H9 (cell line): ENCODE measurements around the gene CREG1. TPM values are rescaled to one million over a fixed set of nuclear protein-coding genes. Genes with fewer than 3 reads are reported as not detected.
"Not testable (repeated sequence)": the region's sequence is repeated elsewhere in the genome, so short reads cannot be mapped to it uniquely, and the experiment has no call there.

Source experiments
- DNase-seq: peaks from one replicate; pipeline ENCODE4 v3.0.0-alpha.2; 2017
- H2AFZ ChIP-seq: one replicate; pipeline ENCODE4 v1.6.1; 2013; ENCODE audit warnings: mild to moderate bottlenecking, low read length, control low read depth, moderate library complexity
- H2AK5ac ChIP-seq: 2 replicates; pipeline ENCODE4 v1.6.1; 2013; ENCODE audit warnings: low read length, control low read depth, mixed read lengths; ENCODE audit not compliant: insufficient read length
- H2BK120ac ChIP-seq: one replicate; pipeline ENCODE4 v1.6.1; 2013; ENCODE audit warnings: low read depth, mild to moderate bottlenecking, low read length, control low read depth, inconsistent platforms; ENCODE audit not compliant: poor library complexity, severe bottlenecking
- H2BK12ac ChIP-seq: 2 replicates; pipeline ENCODE4 v1.6.1; 2013; ENCODE audit warnings: low read length, control low read depth, mixed read lengths, low read depth; ENCODE audit not compliant: insufficient read length
- H2BK15ac ChIP-seq: 2 replicates; pipeline ENCODE4 v1.6.1; 2013; ENCODE audit warnings: low read depth, low read length, control low read depth
- H2BK20ac ChIP-seq: one replicate; pipeline ENCODE4 v1.6.1; 2013; ENCODE audit warnings: low read depth, mild to moderate bottlenecking, low read length, control low read depth, inconsistent platforms; ENCODE audit not compliant: poor library complexity, severe bottlenecking
- H2BK5ac ChIP-seq: 2 replicates; pipeline ENCODE4 v1.6.1; 2013; ENCODE audit warnings: low read length, control low read depth, mixed read lengths; ENCODE audit not compliant: insufficient read length
- H3K14ac ChIP-seq: 2 replicates; pipeline ENCODE4 v1.6.1; 2013; ENCODE audit warnings: low read length, control low read depth; ENCODE audit not compliant: insufficient read depth
- H3K18ac ChIP-seq: 2 replicates; pipeline ENCODE4 v1.6.1; 2013; ENCODE audit warnings: low read depth, mild to moderate bottlenecking, mixed read lengths, low read length, control low read depth; ENCODE audit not compliant: insufficient read length
- H3K23ac ChIP-seq: 2 replicates; pipeline ENCODE4 v1.6.1; 2013; ENCODE audit warnings: low read length, control low read depth, mixed read lengths, low read depth; ENCODE audit not compliant: insufficient read length
- H3K23me2 ChIP-seq: 2 replicates; pipeline ENCODE4 v1.6.1; 2013; ENCODE audit warnings: low read depth, mild to moderate bottlenecking, mixed read lengths, low read length, control low read depth; ENCODE audit not compliant: insufficient read length, poor library complexity, severe bottlenecking
- H3K27ac ChIP-seq: 2 replicates; pipeline ENCODE4 v1.5.1; 2013; ENCODE audit warnings: low read length, control low read depth, mixed read lengths, low read depth; ENCODE audit not compliant: insufficient read length
- H3K27me3 ChIP-seq: 2 replicates; pipeline ENCODE4 v1.6.1; 2013; ENCODE audit warnings: low read length, control low read depth, inconsistent platforms; ENCODE audit not compliant: insufficient read depth
- H3K4ac ChIP-seq: 2 replicates; pipeline ENCODE4 v1.6.1; 2013; ENCODE audit warnings: low read depth, mild to moderate bottlenecking, control low read depth, inconsistent platforms, low read length, moderate library complexity
- H3K4me1 ChIP-seq: 2 replicates; pipeline ENCODE4 v1.6.1; 2013; ENCODE audit warnings: low read length, control low read depth, inconsistent platforms; ENCODE audit not compliant: insufficient read depth
- H3K4me2 ChIP-seq: 2 replicates; pipeline ENCODE4 v1.6.1; 2013; ENCODE audit warnings: low read length, control low read depth, mixed read lengths; ENCODE audit not compliant: insufficient read length, insufficient read depth
- H3K56ac ChIP-seq: 2 replicates; pipeline ENCODE4 v1.6.1; 2013; ENCODE audit warnings: low read depth, mild to moderate bottlenecking, mixed read lengths, low read length, control low read depth; ENCODE audit not compliant: insufficient read length
- H3K79me1 ChIP-seq: 2 replicates; pipeline ENCODE4 v1.6.1; 2013; ENCODE audit warnings: low read depth, mild to moderate bottlenecking, moderate library complexity, low read length, control low read depth, inconsistent platforms; ENCODE audit not compliant: insufficient read depth, poor library complexity, severe bottlenecking
- H3K79me2 ChIP-seq: 2 replicates; pipeline ENCODE4 v1.6.1; 2013; ENCODE audit warnings: low read length, control low read depth, inconsistent platforms; ENCODE audit not compliant: insufficient read depth
- H3K9ac ChIP-seq: 2 replicates; pipeline ENCODE4 v1.6.1; 2013; ENCODE audit warnings: low read length, control low read depth, mixed read lengths; ENCODE audit not compliant: insufficient read length; ENCODE audit errors: extremely low read depth
- H3K9me3 ChIP-seq: one replicate; pipeline ENCODE4 v1.6.1; 2013; ENCODE audit warnings: low read depth, low read length, inconsistent platforms; ENCODE audit not compliant: control insufficient read depth
- H3T11ph ChIP-seq: one replicate; pipeline ENCODE4 v1.6.1; 2013; ENCODE audit warnings: mild to moderate bottlenecking, low read length, control low read depth, inconsistent platforms
- H4K20me1 ChIP-seq: one replicate; pipeline ENCODE4 v1.6.1; 2013; ENCODE audit not compliant: control insufficient read depth, insufficient read length, insufficient read depth
- H4K5ac ChIP-seq: 2 replicates; pipeline ENCODE4 v1.6.1; 2013; ENCODE audit warnings: low read depth, mild to moderate bottlenecking, mixed read lengths, low read length, control low read depth; ENCODE audit not compliant: insufficient read length
- H4K8ac ChIP-seq: replicated peaks from 2 replicates; pipeline ENCODE4 v1.6.1; 2013; ENCODE audit warnings: low read length, control low read depth, mixed read lengths, low read depth; ENCODE audit not compliant: insufficient read length
- H4K91ac ChIP-seq: 2 replicates; pipeline ENCODE4 v1.6.1; 2013; ENCODE audit warnings: low read depth, mild to moderate bottlenecking, moderate library complexity, mixed read lengths, low read length, control low read depth; ENCODE audit not compliant: insufficient read length
- H3K27ac Mint-ChIP-seq, 3 experiments: 2 replicates in 2 of 3; 3 replicates in 1 of 3; pipeline ENCODE4 v1.8.0; 2020 to 2021; ENCODE audit warnings: mixed read lengths in 3 of 3, mild to moderate bottlenecking in 1 of 3, moderate library complexity in 1 of 3
- H3K27me3 Mint-ChIP-seq: 2 replicates; pipeline ENCODE4 v1.8.0; 2021; ENCODE audit warnings: low read depth, mild to moderate bottlenecking, moderate library complexity, mixed read lengths
- H3K36me3 Mint-ChIP-seq, 3 experiments: 2 replicates in 2 of 3; 3 replicates in 1 of 3; pipeline ENCODE4 v1.8.0; 2020 to 2021; ENCODE audit warnings: low read depth in 3 of 3, mixed read lengths in 3 of 3; ENCODE audit not compliant: insufficient read depth in 1 of 3
- H3K4me1 Mint-ChIP-seq, 2 experiments: 2 replicates each; pipeline ENCODE4 v1.8.0; 2020; ENCODE audit warnings: mixed read lengths in 2 of 2
- H3K4me3 Mint-ChIP-seq, 2 experiments: 2 replicates in 1 of 2; 3 replicates in 1 of 2; pipeline ENCODE4 v1.8.0; 2020 to 2021; ENCODE audit warnings: mild to moderate bottlenecking in 2 of 2, mixed read lengths in 2 of 2, moderate library complexity in 1 of 2
- H3K9me3 Mint-ChIP-seq, 2 experiments: 2 replicates in 1 of 2; 3 replicates in 1 of 2; pipeline ENCODE4 v1.8.0; 2020; ENCODE audit warnings: mild to moderate bottlenecking in 2 of 2, mixed read lengths in 2 of 2, moderate library complexity in 1 of 2
- CTCF ChIP-seq: fragments of 200-600 bp; sonication (generic); conservative IDR thresholded peaks from 3 replicates; pipeline ENCODE4 v1.8.0; 2021; ENCODE audit warnings: antibody characterized with exemption, mild to moderate bottlenecking
- WGBS: extraction: QIAGEN DNeasy Blood & Tissue Kit; methylation state at CpG from one replicate; pipeline ENCODE4 v1.1.7; 2013; ENCODE audit warnings: missing lambda C conversion rate, low lambda C conversion rate, mixed read lengths; ENCODE audit not compliant: insufficient read length; ENCODE audit errors: extremely low coverage; 5-methylcytosine and 5-hydroxymethylcytosine counted together
- total RNA-seq: library from RNA; stranded (reverse); gene quantifications from 2 replicates; pipeline ENCODE4 v1.2.1, GENCODE V29; 2021

Gene CREG1
- total RNA-seq, 1 experiment from 2014 or later, result 19.8 TPM

GRCh38 chr1:167573035-167573434 is 19.5 kb upstream of the CREG1 start:
- Histone ChIP-seq H4K91ac (no peak overlapping the region), H4K5ac (no peak overlapping the region), H3K56ac (no peak overlapping the region), H3K79me1 (no peaks in the 10 kb centered on the region), H3K9ac (no peak overlapping the region), H2BK12ac (no peak overlapping the region), H3K79me2 (no peaks in the 10 kb centered on the region), H2BK15ac (no peak overlapping the region), H3K18ac (no peak overlapping the region), H3T11ph (no peak overlapping the region), H4K8ac (no peak overlapping the region), H3K9me3 (no peaks in the 10 kb centered on the region), H3K23me2 (no peaks in the 10 kb centered on the region), H3K23ac (no peak overlapping the region), H2BK20ac (no peak overlapping the region), H2AK5ac (no peak overlapping the region), H3K27me3 (no peaks in the 10 kb centered on the region), H3K14ac (no peak overlapping the region), H2AFZ (no peak overlapping the region), H3K4me2 (no peak overlapping the region), H3K4ac (no peak overlapping the region), H2BK5ac (no peak overlapping the region), H3K4me1 (no peaks in the 10 kb centered on the region), H3K27ac (no peak overlapping the region), H4K20me1 (no peaks in the 10 kb centered on the region), H2BK120ac (no peak overlapping the region)
- no peak for DNase-seq
- Mint-ChIP-seq H3K4me1 (no peaks in the 10 kb centered on the region), H3K27me3 (peaks cover 8% of the 10 kb centered on the region), H3K9me3 (peaks cover 5 to 15% of the 10 kb centered on the region in 2 experiments; a peak in 2 of 5 replicates), H3K36me3 (peaks cover 0 to 4% (median 4%) of the 10 kb centered on the region in 3 experiments; a peak in 4 of 7 replicates), H3K27ac (no peak overlapping the region), H3K4me3 (no peak overlapping the region)
- no peak for TF ChIP-seq CTCF
- no CpG with 5 or more reads among the region's 2 CpGs for WGBS

DNA sequence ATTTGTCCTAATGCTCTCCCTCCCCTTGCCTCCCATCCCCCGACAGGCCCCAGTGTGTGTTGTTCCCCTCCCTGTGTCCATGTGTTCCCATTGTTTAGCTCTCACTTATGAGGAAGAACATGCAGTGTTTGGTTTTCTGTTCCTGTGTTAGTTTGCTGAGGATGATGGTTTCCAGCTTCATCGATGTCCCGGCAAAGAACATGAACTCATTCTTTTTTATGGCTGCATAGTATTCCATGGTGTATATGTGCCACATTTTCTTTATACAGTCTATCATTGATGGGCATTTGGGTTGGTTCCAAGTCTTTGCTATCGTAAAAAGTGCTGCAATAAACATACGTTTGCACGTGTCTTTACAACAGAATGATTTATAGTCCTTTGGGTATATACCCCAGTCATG is 17.1 kb upstream of the CREG1 start:
- H4K5ac ChIP-seq, H2BK5ac ChIP-seq, H3K27ac ChIP-seq, H3K4me1 Mint-ChIP-seq, DNase-seq, H3K23ac ChIP-seq, H3K27ac Mint-ChIP-seq, H2BK20ac ChIP-seq, H3K9me3 ChIP-seq, H3K56ac ChIP-seq, H2AK5ac ChIP-seq, H3K36me3 Mint-ChIP-seq, H4K91ac ChIP-seq, H2AFZ ChIP-seq, H3K27me3 ChIP-seq, H4K20me1 ChIP-seq, H3T11ph ChIP-seq, H3K23me2 ChIP-seq, H3K9ac ChIP-seq, H3K27me3 Mint-ChIP-seq, H3K4me3 Mint-ChIP-seq, H2BK120ac ChIP-seq, H3K18ac ChIP-seq, H3K4me2 ChIP-seq, H2BK12ac ChIP-seq, H3K79me2 ChIP-seq, H4K8ac ChIP-seq, H3K14ac ChIP-seq, H2BK15ac ChIP-seq, H3K79me1 ChIP-seq, H3K4ac ChIP-seq, H3K4me1 ChIP-seq: not testable (repeated sequence)
- WGBS, result no CpG with 5 or more reads among the region's 6 CpGs
- H3K9me3 Mint-ChIP-seq, result peaks cover 5 to 15% of the 10 kb centered on the region in 2 experiments; a peak in 2 of 5 replicates
